ENCODE results near the gene GPATCH8. TPM values are rescaled to one million over a fixed set of nuclear protein-coding genes. Genes with fewer than 3 reads are reported as not detected.

Gene GPATCH8
- polyA plus RNA-seq, 1 of the 3 experiments (the other 2 are of a cell fraction) = 12.7 TPM

GRCh38 chr17:44348234-44348987, 154.8 kb downstream of the GPATCH8 start:
- H3K79me2 ChIP-seq (ENCODE audit: insufficient read depth) = peaks cover 21% of the 10 kb centered on the region
- H3K36me3 ChIP-seq (replicated peaks in 1 of 2; ENCODE audit: control insufficient read depth in 1 of 2, insufficient read depth in 2 of 2, low read length in 1 of 2) = peaks cover 0 to 35% of the 10 kb centered on the region in 2 experiments
- no peaks in the 10 kb centered on the region for H3K27me3 ChIP-seq (ENCODE audit: insufficient read depth)
- no peaks in the 10 kb centered on the region for H3K9me3 ChIP-seq
- H3K27ac ChIP-seq (ENCODE audit: low read depth in 2 of 2, low read length in 1 of 2) = no peak overlapping the region
- H2AFZ ChIP-seq (ENCODE audit: low read depth) = no peak overlapping the region
- H3K4me1 ChIP-seq (ENCODE audit: control insufficient read depth in 1 of 2, insufficient read depth in 2 of 2, low read depth in 1 of 2, low read length in 1 of 2) = peaks cover 0 to 13% of the 10 kb centered on the region in 2 experiments; a peak in 1 of 4 replicates
- H4K20me1 ChIP-seq (ENCODE audit: insufficient read depth) = peaks cover 7% of the 10 kb centered on the region; the same call in 1 of the 2 replicates
- H3K4me3 ChIP-seq (ENCODE audit: low read depth in 2 of 2, low read length in 1 of 2) = no peak overlapping the region
- TF ChIP-seq, protein P1, sequence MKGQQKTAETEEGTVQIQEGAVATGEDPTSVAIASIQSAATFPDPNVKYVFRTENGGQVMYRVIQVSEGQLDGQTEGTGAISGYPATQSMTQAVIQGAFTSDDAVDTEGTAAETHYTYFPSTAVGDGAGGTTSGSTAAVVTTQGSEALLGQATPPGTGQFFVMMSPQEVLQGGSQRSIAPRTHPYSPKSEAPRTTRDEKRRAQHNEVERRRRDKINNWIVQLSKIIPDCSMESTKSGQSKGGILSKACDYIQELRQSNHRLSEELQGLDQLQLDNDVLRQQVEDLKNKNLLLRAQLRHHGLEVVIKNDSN (IDR thresholded peaks at IDR 0.05; ENCODE audit: borderline replicate concordance, low read depth) = peak; percentile 46; the same call in 1 of the 2 replicates
- TF ChIP-seq, protein P2, sequence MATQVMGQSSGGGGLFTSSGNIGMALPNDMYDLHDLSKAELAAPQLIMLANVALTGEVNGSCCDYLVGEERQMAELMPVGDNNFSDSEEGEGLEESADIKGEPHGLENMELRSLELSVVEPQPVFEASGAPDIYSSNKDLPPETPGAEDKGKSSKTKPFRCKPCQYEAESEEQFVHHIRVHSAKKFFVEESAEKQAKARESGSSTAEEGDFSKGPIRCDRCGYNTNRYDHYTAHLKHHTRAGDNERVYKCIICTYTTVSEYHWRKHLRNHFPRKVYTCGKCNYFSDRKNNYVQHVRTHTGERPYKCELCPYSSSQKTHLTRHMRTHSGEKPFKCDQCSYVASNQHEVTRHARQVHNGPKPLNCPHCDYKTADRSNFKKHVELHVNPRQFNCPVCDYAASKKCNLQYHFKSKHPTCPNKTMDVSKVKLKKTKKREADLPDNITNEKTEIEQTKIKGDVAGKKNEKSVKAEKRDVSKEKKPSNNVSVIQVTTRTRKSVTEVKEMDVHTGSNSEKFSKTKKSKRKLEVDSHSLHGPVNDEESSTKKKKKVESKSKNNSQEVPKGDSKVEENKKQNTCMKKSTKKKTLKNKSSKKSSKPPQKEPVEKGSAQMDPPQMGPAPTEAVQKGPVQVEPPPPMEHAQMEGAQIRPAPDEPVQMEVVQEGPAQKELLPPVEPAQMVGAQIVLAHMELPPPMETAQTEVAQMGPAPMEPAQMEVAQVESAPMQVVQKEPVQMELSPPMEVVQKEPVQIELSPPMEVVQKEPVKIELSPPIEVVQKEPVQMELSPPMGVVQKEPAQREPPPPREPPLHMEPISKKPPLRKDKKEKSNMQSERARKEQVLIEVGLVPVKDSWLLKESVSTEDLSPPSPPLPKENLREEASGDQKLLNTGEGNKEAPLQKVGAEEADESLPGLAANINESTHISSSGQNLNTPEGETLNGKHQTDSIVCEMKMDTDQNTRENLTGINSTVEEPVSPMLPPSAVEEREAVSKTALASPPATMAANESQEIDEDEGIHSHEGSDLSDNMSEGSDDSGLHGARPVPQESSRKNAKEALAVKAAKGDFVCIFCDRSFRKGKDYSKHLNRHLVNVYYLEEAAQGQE (IDR thresholded peaks at IDR 0.05; ENCODE audit: low read depth, low read length) = no peak
- no peak overlapping the region for H3K4me2 ChIP-seq
- no peak overlapping the region for H3K9ac ChIP-seq
- 83% methylated on average over 5 of the region's 9 CpGs for WGBS (ENCODE audit: low lambda C conversion rate)
- POLR2A ChIA-PET = no interaction called here
- DNase-seq = no peak
- no peaks in the 10 kb centered on the region for H3K9me2 ChIP-seq
- CTCF ChIA-PET = interaction anchor here (1.2 to 5.4 kb wide), 3 partner anchors 13 to 138 kb away, joined by 3 to 85 read pairs (median 26); partner anchors contain the start of gene FAM171A2
- no peaks in the 10 kb centered on the region for H3F3A ChIP-seq (replicated peaks; ENCODE audit: insufficient read depth)

Small RNA genes lying within 50 kb of the gene (small RNA-seq; reads per million reads assigned to genes)
- 0 reads per million in 7 experiments for gene RN7SL258P

Other genes with a start within 250 kb of the GPATCH8 start
- gene SLC4A1, start 235.3 kb downstream of the GPATCH8 start, polyA plus RNA-seq (2012; rRNA removed) = not detected in 2 replicates
- gene RUNDC3A, start 194.8 kb downstream of the GPATCH8 start, polyA plus RNA-seq (2012; rRNA removed) = 8.9 and 11.0 TPM in 2 replicates
- 106 and 131 TPM in 2 replicates for gene SLC25A39, start 178.6 kb downstream of the GPATCH8 start, polyA plus RNA-seq (2012; rRNA removed)
- gene GRN, start 158.1 kb downstream of the GPATCH8 start, polyA plus RNA-seq (2012; rRNA removed) = 360 and 442 TPM in 2 replicates
- gene FAM171A2, start 139.6 kb downstream of the GPATCH8 start, polyA plus RNA-seq (2012; rRNA removed) = 4.8 and 4.9 TPM in 2 replicates
- gene ITGA2B, start 113.8 kb downstream of the GPATCH8 start, polyA plus RNA-seq (2012; rRNA removed) = 1.3 and 1.9 TPM in 2 replicates
- 28.9 and 35.1 TPM in 2 replicates for gene FZD2, start 54.1 kb upstream of the GPATCH8 start, polyA plus RNA-seq (2012; rRNA removed)
- gene MEIOC, start 153.1 kb upstream of the GPATCH8 start, polyA plus RNA-seq (2012; rRNA removed) = 1.2 and 1.3 TPM in 2 replicates
- gene CCDC43, start 186.4 kb upstream of the GPATCH8 start, polyA plus RNA-seq (2012; rRNA removed) = 6.4 and 8.9 TPM in 2 replicates
- gene DBF4B, start 205.3 kb upstream of the GPATCH8 start, polyA plus RNA-seq (2012; rRNA removed) = 8.3 and 9.6 TPM in 2 replicates